Psoas muscle (tissue), 8 donors: ENCODE measurements around the gene CLDN2. TPM values are rescaled to one million over a fixed set of nuclear protein-coding genes. Genes with fewer than 3 reads are reported as not detected.

Source experiments
- ATAC-seq, 4 donors: fragments of 200-7000 bp; cut with Tn5 transposase; one replicate each; pipeline ENCODE4 v1.9.1; 2020; ENCODE audit warnings: moderate library complexity in 3 of 4, mild to moderate bottlenecking in 2 of 4
- DNase-seq, 2 donors: peaks; one replicate each; pipeline ENCODE4 v3.0.0-alpha.2; 2020
- H3K27ac ChIP-seq: fragments of 200-600 bp; one replicate; pipeline ENCODE4 v1.8.0; 2022
- H3K27me3 ChIP-seq, 3 donors: fragments of 200-600 bp in 1 of 3; one replicate each; pipeline versions ENCODE4 v1.6.1 to v1.8.0; 2013 to 2022; ENCODE audit warnings: low read length in 2 of 3, mild to moderate bottlenecking in 2 of 3, moderate library complexity in 1 of 3; ENCODE audit not compliant: insufficient read depth in 3 of 3
- H3K36me3 ChIP-seq, 2 donors: fragments of 200-600 bp in 1 of 2; one replicate each; pipeline versions ENCODE4 v1.6.1 to v1.8.0; 2013 to 2022; ENCODE audit warnings: low read depth in 1 of 2, mild to moderate bottlenecking in 1 of 2, moderate library complexity in 1 of 2; ENCODE audit not compliant: insufficient read depth in 1 of 2
- H3K4me1 ChIP-seq: fragments of 200-600 bp; one replicate; pipeline ENCODE4 v1.8.0; 2022
- H3K4me3 ChIP-seq: fragments of 200-600 bp; one replicate; pipeline ENCODE4 v1.8.0; 2022; ENCODE audit warnings: mild to moderate bottlenecking
- H3K9me3 ChIP-seq: fragments of 200-600 bp; one replicate; pipeline ENCODE4 v1.8.0; 2022
- CTCF ChIP-seq: fragments of 200-600 bp; IDR thresholded peaks from one replicate; pipeline ENCODE4 v1.8.0; 2022; ENCODE audit warnings: antibody characterized with exemption
- WGBS, 3 donors: extraction: QIAGEN DNeasy Blood & Tissue Kit; methylation state at CpG; one replicate each; pipeline versions ENCODE4 v1.1.6 to v1.1.7; 2013; 5-methylcytosine and 5-hydroxymethylcytosine counted together
- intact Hi-C, 2 donors: fragments of 100-400 bp; cut with DNase I; formaldehyde crosslinking; loops; one replicate each; pipeline versions ENCODE4 v1.11.0 to v1.14.2; 2022
- polyA plus RNA-seq, 3 donors: library from polyadenylated mRNA; stranded (reverse); fragments of 200-250 nt; gene quantifications; one replicate each; pipeline ENCODE4 v1.2.3, GENCODE V29; 2013
- total RNA-seq, 4 donors: library from RNA; stranded (reverse); fragmentation: NEBNext Ultra II Directional in 2 of 4; extraction: Animal tissue kit (Norgen Biotek cat#: 25700) in 2 of 4; gene quantifications; one replicate each; pipeline versions ENCODE4 v1.2.1 to v1.2.4, GENCODE V29; 2021 to 2023
- donor health status: healthy with polysubstance abuse.
- donor health status: DM: no; HTN: no; CAD: no; lungs with moderate emphysema.
- donor health status: Bipolar disorder and iron deficiency.
- donor health status: healthy.
- donor health status: DM: yes; HTN: yes; CAD: no.
- donor health status: DM: no; HTN: no; CAD: no.
- donor health status: DM: no; HTN: no; CAD: no.
- donor health status: DM: yes; HTN: yes; CAD: no.

CLDN2 gene
- total and polyA plus RNA-seq, 7 donors = 0.03 to 0.15 (median 0.07) TPM; not detected in 3

DNA sequence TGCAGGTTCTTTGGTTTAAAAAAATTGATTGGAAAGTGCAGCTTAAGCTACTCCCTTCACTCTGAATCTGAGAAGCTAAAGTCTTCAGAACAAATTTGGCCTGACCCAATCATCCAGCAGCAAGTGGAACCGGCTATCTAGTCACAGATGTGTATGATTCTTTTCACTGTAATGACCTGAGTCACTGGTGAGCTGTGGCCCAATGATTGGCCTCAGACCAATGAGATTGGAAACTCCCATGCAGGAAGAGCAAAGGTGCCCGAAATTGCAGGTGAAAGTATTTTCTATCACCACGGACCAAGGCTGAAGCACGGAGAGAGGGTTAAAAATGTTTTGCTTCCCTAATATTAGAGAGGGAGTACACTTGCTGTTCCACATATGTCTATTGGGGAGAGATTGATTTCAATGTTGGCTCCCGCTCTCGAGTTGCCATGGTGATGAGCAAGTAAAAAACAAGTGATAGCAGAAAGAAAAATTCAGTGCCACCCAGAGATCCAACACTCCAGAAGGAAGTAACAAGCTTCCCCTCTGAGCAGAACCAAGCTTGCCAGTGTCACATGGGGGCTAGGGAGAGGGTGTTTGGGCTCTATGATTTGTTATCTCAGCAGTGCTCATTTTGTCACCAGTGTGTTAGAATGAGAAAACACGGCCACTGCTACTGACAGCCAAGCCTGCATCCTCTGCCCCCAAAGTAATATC is 28.3 kb upstream of the CLDN2 start:
- no peak for TF ChIP-seq CTCF
- Histone ChIP-seq H3K27ac (no peak overlapping the region), H3K9me3 (peaks cover 7% of the 10 kb centered on the region), H3K36me3 (no peaks in the 10 kb centered on the region), H3K4me3 (no peak overlapping the region), H3K4me1 (no peaks in the 10 kb centered on the region), H3K27me3 (peaks cover 0 to 37% (median 0%) of the 10 kb centered on the region in 3 donors)
- ATAC-seq (no peak), DNase-seq (no peak)
- intact Hi-C loops = no loop called here
- 37 to 42% (median 41%) methylated on average over 7 of the region's 7 CpGs for WGBS, 3 donors

- no peaks in the 10 kb centered on the region for H3K36me3 ChIP-seq
- H3K9me3 ChIP-seq = no peaks in the 10 kb centered on the region
- no peaks in the 10 kb centered on the region for H3K4me1 ChIP-seq
- peak; percentile 83 for TF ChIP-seq CTCF
- no peak overlapping the region for H3K4me3 ChIP-seq
- peaks cover 0 to 26% (median 0%) of the 10 kb centered on the region in 3 donors for H3K27me3 ChIP-seq
- 17 to 21% (median 21%) methylated on average over 6 of the region's 6 CpGs for WGBS, 3 donors
- peak; percentile 85 to 94 (median 87) for ATAC-seq
- DNase-seq = peak; percentile 32 to 69
- H3K27ac ChIP-seq = no peak overlapping the region
- intact Hi-C loops = loop anchor here (2.0 kb wide), 2 partner anchors 58 to 60 kb away; no protein-coding TSS in a partner anchor
These were observed 25.8 kb upstream of the CLDN2 start for GRCh38 chrX:106894392-106894909.

DNA sequence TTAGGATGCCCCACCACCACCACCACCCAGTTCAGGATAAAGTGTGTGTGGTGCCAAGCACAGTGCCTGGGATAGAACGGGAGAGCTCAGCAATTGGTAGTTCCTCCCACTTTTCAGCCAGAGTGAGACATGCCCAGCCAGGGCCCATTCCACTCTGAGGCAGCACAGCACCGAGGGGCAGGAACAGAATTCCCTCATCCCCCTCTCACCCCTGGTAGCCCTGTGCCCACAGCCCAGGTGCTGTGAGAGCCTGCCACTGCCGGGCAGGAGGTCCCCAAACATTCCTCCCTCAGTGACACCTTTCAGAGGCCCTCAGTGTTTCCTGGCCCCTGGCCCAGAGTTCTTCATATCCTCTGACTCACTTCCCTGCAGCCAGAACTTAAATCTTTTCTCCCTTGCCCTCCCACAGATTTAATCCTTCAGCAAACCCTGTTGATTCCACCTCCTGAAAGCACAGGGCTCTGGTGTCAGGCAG is 25.2 kb upstream of the CLDN2 start:
- ATAC-seq (peak; percentile 38 to 77 (median 60)), DNase-seq (peak in 1 of 2 donors; percentile 23)
- peaks cover 0 to 26% (median 0%) of the 10 kb centered on the region in 3 donors for H3K27me3 ChIP-seq
- intact Hi-C loops = loop anchor here (2.0 to 5.0 kb wide), 3 partner anchors 42 to 60 kb away; no protein-coding TSS in a partner anchor
- no peak for TF ChIP-seq CTCF
- H3K36me3 ChIP-seq = no peaks in the 10 kb centered on the region
- H3K4me3 ChIP-seq = no peak overlapping the region
- no peaks in the 10 kb centered on the region for H3K9me3 ChIP-seq
- 16 to 40% (median 39%) methylated on average over 2 to 3 of the region's 3 CpGs for WGBS, 3 donors
- no peak overlapping the region for H3K27ac ChIP-seq
- no peaks in the 10 kb centered on the region for H3K4me1 ChIP-seq

DNA sequence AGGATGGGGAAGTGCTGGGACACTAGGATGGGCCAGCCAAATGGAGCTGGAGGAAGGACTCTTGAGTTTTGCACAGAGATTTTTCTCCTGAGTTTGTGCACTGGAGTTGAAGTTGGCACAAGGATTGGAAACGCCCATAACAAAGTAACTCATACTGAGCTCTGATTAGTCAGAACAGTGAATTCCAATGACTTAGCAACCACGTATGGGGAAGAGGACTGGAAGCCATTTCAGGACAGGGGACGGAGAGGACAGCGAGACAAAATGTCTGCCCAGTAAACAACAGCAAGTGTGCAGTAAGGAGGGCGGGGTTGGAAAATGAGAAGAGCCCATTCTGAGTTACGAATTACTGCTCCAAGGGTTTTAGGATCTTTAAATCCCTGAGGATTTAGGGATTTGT is 22.9 kb upstream of the CLDN2 start:
- DNase-seq = no peak

More for the DNA sequence above, 22.9 kb upstream of the CLDN2 start:
- TF ChIP-seq CTCF = no peak
- Histone ChIP-seq H3K27ac (no peak overlapping the region), H3K4me1 (peaks cover 3% of the 10 kb centered on the region), H3K9me3 (no peaks in the 10 kb centered on the region), H3K27me3 (peaks cover 0 to 13% (median 0%) of the 10 kb centered on the region in 3 donors), H3K36me3 (no peaks in the 10 kb centered on the region), H3K4me3 (no peak overlapping the region)
- intact Hi-C loops = loop anchor here in 1 of 2 donors (5.0 kb wide), 1 partner anchor 40 kb away; no protein-coding TSS in a partner anchor
- no peak for ATAC-seq
- WGBS, 3 donors = 56 to 80% (median 76%) methylated on average over 6 of the region's 6 CpGs
